Astrocyte of the cerebellum (primary cell): ENCODE results near the gene THRB.

Experiments
- DNase-seq: peaks from one replicate; pipeline ENCODE4 v3.0.0-alpha.2; 2011; ENCODE audit warnings: low read depth
- H3K4me3 ChIP-seq: 2 replicates; pipeline ENCODE4 v1.5.1; 2011; ENCODE audit warnings: mild to moderate bottlenecking, low read depth, low read length, moderate library complexity
- in situ Hi-C: cut with HindIII; loops from 2 replicates; pipeline ENCODE4 v1.10.0; 2017; ENCODE audit warnings: low sequenced_read_pairs
- TF ChIP-seq, protein P1 (sequence below): IDR thresholded peaks from 2 replicates; pipeline ENCODE4 v1.5.1; 2012; ENCODE audit warnings: low read length, low read depth, moderate library complexity, mild to moderate bottlenecking; ENCODE audit errors: missing control alignments

Gene THRB

DNA sequence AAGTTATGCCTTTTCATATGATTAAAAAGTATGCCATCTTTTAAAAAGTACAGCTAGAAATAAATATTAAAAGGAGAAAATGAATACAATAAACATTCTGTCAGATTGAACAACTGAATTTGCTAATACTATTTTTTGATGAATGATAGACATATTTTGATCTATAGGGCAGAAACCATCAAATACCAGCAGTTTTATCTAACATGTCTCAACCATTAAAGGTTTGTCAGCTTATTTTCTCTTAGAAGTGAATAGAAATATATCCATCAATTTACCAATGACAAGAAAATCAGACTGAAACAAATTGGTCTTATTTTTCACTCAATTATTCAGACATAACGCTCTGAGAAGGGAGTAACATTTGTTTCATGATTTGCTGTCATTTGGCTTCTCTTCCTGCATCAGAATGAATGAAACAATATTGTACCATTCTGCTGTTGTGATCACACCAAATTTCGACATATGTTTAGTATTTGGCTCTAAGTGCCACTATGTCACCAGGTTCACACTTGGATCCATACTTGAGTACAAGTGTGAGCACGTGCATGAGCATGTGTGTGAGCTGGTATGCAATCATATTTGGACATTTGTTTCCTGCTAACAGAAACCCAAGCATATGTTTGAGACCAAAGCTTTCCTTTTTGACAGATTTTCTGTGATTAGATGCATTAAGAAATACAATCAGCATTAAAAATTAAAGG is 86.5 kb downstream of the THRB start:
- in situ Hi-C loops: no loop called here
- TF ChIP-seq, protein P1, sequence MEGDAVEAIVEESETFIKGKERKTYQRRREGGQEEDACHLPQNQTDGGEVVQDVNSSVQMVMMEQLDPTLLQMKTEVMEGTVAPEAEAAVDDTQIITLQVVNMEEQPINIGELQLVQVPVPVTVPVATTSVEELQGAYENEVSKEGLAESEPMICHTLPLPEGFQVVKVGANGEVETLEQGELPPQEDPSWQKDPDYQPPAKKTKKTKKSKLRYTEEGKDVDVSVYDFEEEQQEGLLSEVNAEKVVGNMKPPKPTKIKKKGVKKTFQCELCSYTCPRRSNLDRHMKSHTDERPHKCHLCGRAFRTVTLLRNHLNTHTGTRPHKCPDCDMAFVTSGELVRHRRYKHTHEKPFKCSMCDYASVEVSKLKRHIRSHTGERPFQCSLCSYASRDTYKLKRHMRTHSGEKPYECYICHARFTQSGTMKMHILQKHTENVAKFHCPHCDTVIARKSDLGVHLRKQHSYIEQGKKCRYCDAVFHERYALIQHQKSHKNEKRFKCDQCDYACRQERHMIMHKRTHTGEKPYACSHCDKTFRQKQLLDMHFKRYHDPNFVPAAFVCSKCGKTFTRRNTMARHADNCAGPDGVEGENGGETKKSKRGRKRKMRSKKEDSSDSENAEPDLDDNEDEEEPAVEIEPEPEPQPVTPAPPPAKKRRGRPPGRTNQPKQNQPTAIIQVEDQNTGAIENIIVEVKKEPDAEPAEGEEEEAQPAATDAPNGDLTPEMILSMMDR: no peak

DNA sequence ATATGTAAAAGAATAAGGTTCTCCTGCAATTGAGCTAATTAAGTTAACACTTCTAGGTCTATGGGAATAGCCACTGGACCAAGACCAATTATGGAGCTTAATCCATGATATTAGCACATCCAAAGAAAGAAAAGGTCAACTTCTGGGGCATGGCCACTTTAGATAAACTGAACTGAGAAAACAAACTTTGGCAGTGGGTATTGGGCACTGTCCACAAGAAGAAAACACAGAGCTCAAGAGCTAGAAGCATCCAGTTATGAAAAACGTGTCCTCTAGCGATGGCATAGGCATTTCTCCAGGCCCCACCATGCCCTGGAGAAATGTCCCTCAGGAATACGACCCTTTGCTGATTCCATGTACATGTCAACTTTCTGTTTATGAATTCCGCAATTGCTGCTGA is 87.8 kb downstream of the THRB start:
- DNase-seq: no peak
- TF ChIP-seq, protein P1: no peak
- in situ Hi-C loops: no loop called here
- no peak overlapping the region for H3K4me3 ChIP-seq

More for the DNA sequence above, 86.5 kb downstream of the THRB start:
- DNase-seq: no peak
- no peak overlapping the region for H3K4me3 ChIP-seq

DNA sequence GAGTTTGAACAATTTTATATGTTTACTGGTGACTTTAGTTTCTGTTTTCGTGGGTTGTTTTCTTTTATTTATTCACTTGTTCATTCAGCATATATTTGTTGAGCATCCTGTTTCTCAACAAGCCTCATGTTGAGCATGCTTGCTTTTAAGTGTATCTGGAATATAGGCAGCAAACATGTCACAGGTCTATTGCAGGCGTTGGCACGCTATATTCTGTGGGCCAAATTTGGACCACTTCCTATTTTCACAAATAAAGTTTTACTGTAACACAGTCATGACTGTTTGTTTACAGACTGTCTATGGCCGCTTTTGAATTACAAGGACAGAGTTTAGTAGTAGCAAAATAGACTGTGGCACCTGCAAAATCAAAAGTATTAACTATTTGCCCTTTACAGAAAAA is 89.6 kb downstream of the THRB start:
- TF ChIP-seq, protein P1: no peak
- in situ Hi-C loops: no loop called here
- DNase-seq: no peak
- H3K4me3 ChIP-seq: no peak overlapping the region

DNA sequence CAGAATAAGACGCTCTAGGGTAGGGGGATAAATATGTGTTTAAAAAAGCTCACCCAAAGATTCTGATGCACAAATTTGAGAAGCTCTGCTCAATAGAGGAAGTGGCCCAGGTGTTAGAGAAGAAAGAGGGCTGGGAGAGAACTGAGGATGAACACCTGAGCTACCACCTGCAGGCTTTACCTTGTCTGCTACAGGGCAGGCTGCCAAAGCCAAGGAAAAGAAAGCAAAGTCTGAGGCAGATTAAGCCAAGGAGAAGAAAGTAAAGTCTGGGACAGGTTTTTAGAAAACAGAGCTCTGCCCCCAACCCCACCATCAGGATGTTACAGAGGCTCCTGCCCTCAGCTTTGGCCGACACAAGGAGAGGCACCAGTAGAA is 92.9 kb downstream of the THRB start:
- in situ Hi-C loops: no loop called here
- no peak overlapping the region for H3K4me3 ChIP-seq
- TF ChIP-seq, protein P1: no peak
- DNase-seq: no peak

DNA sequence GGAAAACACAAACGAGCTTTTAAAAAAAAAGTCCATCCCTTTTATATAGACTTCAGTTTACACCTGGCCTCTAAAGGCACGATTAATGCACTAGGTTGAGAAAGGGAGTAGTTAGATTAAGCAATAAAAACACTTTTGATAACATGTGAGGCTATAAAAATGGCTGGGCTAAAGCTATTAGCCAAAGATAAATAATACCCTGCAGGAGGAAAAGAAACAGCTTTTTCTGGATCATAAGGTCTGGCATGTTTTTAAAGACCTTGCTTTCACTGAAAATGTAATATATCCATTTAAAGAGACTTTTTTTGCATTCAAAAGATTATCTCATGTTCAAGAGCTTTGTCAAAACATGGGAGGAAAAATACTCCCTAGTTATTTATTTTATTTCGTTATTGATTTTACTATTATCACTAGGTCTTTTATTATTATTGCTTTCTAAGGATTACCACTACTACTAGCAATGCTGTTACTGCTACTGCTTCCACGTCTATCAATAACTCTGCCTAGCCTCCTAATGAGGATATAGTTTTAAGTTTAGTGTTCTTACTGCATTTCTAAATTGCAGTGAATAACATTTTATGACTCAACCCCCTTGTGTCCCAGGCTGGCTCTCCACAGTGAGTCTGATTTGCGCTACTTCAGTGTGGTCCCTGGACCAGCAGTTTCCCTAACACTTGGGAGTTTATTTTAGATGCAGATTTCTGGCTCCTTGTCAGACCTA is 93.4 kb downstream of the THRB start:
- DNase-seq: no peak
- in situ Hi-C loops: no loop called here
- H3K4me3 ChIP-seq: no peak overlapping the region
- TF ChIP-seq, protein P1: no peak

DNA sequence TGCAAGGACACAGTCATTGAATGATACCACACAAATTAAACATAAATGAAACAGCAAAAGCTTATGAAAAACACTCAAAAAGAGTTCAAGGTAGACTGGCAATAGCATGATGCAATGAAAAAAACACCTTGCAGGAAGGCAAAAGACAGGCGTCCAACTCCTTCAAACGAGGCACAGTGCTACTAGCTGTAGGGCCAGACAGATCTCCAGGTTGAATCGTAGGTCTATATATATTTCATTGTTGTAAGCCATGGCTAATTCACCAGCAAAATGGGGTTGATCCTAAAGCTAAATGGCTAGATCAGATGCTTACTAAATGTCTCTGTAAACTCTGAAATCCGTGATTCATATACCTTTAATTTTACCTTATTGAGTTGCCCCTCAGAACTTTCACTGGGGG is 94.2 kb downstream of the THRB start:
- in situ Hi-C loops: no loop called here
- TF ChIP-seq, protein P1: no peak
- H3K4me3 ChIP-seq: no peak overlapping the region
- no peak for DNase-seq
